ENCODE results near the gene MIGA2.
"Not testable (repeated sequence)": the region's sequence is repeated elsewhere in the genome, so short reads cannot be mapped to it uniquely, and the experiment has no call there.

Gene MIGA2

GRCh38 chr9:129021091-129021490 lies 15.3 kb upstream of the MIGA2 start:
- Mint-ChIP-seq H3K27me3 (no peaks in the 10 kb centered on the region), H3K36me3 (peaks cover 5 to 18% of the 10 kb centered on the region in 2 donors), H3K4me1 (peaks cover 12 to 33% of the 10 kb centered on the region in 2 donors), H3K4me3 (peak overlapping the region in 1 of 2 donors; percentile 4), H3K9me3 (no peaks in the 10 kb centered on the region), H3K27ac (peak overlapping the region; percentile 47)
- no peak for DNase-seq
- peak; percentile 78 to 86 for ATAC-seq (replicated peaks)

- Mint-ChIP-seq H3K27ac (peak overlapping the region; percentile 62), H3K4me3 (no peak overlapping the region), H3K27me3 (no peaks in the 10 kb centered on the region), H3K9me3 (no peaks in the 10 kb centered on the region), H3K4me1 (peaks cover 12 to 42% of the 10 kb centered on the region in 2 donors), H3K36me3 (peaks cover 5 to 18% of the 10 kb centered on the region in 2 donors)
- DNase-seq = no peak
- no peak for ATAC-seq (replicated peaks)
Measured at GRCh38 chr9:129022037-129022436, 14.4 kb upstream of the MIGA2 start.

- Mint-ChIP-seq H3K36me3 (peaks cover 1 to 13% of the 10 kb centered on the region in 2 donors), H3K27ac (no peak overlapping the region), H3K9me3 (no peaks in the 10 kb centered on the region), H3K4me3 (no peak overlapping the region), H3K27me3 (no peaks in the 10 kb centered on the region), H3K4me1 (peaks cover 17 to 48% of the 10 kb centered on the region in 2 donors)
- ATAC-seq (replicated peaks) (no peak), DNase-seq (no peak)
Measured at GRCh38 chr9:129023036-129023907, 13.2 kb upstream of the MIGA2 start.

- no peaks in the 10 kb centered on the region for H3K27me3 Mint-ChIP-seq
- ATAC-seq (replicated peaks) = no peak
- H3K4me1 Mint-ChIP-seq = peaks cover 17 to 49% of the 10 kb centered on the region in 2 donors
Measured at GRCh38 chr9:129023908-129024233, 12.6 kb upstream of the MIGA2 start.

GRCh38 chr9:129026442-129027223 lies 9.8 kb upstream of the MIGA2 start:
- Mint-ChIP-seq H3K27ac (no peak overlapping the region), H3K36me3 (peaks cover 1 to 5% of the 10 kb centered on the region in 2 donors)
- no peak for ATAC-seq (replicated peaks)

More at GRCh38 chr9:129023908-129024233, 12.6 kb upstream of the MIGA2 start:
- Mint-ChIP-seq H3K36me3 (peaks cover 1 to 11% of the 10 kb centered on the region in 2 donors), H3K9me3 (no peaks in the 10 kb centered on the region), H3K4me3 (no peak overlapping the region), H3K27ac (no peak overlapping the region)
- no peak for DNase-seq

GRCh38 chr9:129027224-129027684 lies 9.2 kb upstream of the MIGA2 start:
- no peaks in the 10 kb centered on the region for H3K27me3 Mint-ChIP-seq
- H3K27ac Mint-ChIP-seq = peak overlapping the region; percentile 42
- peaks cover 16 to 39% of the 10 kb centered on the region in 2 donors for H3K4me1 Mint-ChIP-seq
- H3K4me3 Mint-ChIP-seq = peak overlapping the region; percentile 80 to 87
- ATAC-seq (replicated peaks) (no peak), DNase-seq (no peak)
- no peaks in the 10 kb centered on the region for H3K9me3 Mint-ChIP-seq
- no peaks in the 10 kb centered on the region for H3K36me3 Mint-ChIP-seq

More at GRCh38 chr9:129026442-129027223, 9.8 kb upstream of the MIGA2 start:
- no peak for DNase-seq
- H3K27me3 Mint-ChIP-seq = no peaks in the 10 kb centered on the region
- H3K9me3 Mint-ChIP-seq = no peaks in the 10 kb centered on the region
- H3K4me3 Mint-ChIP-seq = peak overlapping the region; percentile 80 to 87
- peaks cover 20 to 45% of the 10 kb centered on the region in 2 donors for H3K4me1 Mint-ChIP-seq

- Mint-ChIP-seq H3K9me3 (no peaks in the 10 kb centered on the region), H3K4me1 (peaks cover 16 to 35% of the 10 kb centered on the region in 2 donors), H3K36me3 (no peaks in the 10 kb centered on the region), H3K27ac (peak overlapping the region; percentile 42), H3K27me3 (no peaks in the 10 kb centered on the region), H3K4me3 (peak overlapping the region; percentile 80 to 87)
- ATAC-seq (replicated peaks) (peak; percentile 73 to 75), DNase-seq (no peak)
Measured at GRCh38 chr9:129027685-129028191, 8.7 kb upstream of the MIGA2 start.

- Mint-ChIP-seq H3K4me3 (peak within 1 kb of the TSS; percentile 80 to 87), H3K27ac (peak within 1 kb of the TSS; percentile 42), H3K9me3 (no peaks in the 10 kb centered on the region), H3K4me1 (peaks cover 15 to 32% of the 10 kb centered on the region in 2 donors), H3K36me3 (no peaks in the 10 kb centered on the region), H3K27me3 (no peaks in the 10 kb centered on the region)
- peak; percentile 89 to 95 for ATAC-seq (replicated peaks)
- peak; percentile 90 for DNase-seq
Measured at GRCh38 chr9:129028192-129028966, 8.0 kb upstream of the MIGA2 start, which contains the start of gene SH3GLB2. Gene SH3GLB2, minus strand, starts transcription at chr9:129028331. Its CDS starts 177 bp downstream, at chr9:129028154.

- Mint-ChIP-seq H3K9me3 (no peaks in the 10 kb centered on the region), H3K27ac (no peak overlapping the region), H3K4me3 (no peak overlapping the region)
Measured at GRCh38 chr9:129030191-129030590, 6.2 kb upstream of the MIGA2 start.

GRCh38 chr9:129031514-129031913 lies 4.9 kb upstream of the MIGA2 start:
- no peak for ATAC-seq (replicated peaks)
- no peak overlapping the region for H3K27ac Mint-ChIP-seq
- H3K4me1 Mint-ChIP-seq = peaks cover 11 to 26% of the 10 kb centered on the region in 2 donors
- H3K9me3 Mint-ChIP-seq = no peaks in the 10 kb centered on the region
- H3K27me3 Mint-ChIP-seq = no peaks in the 10 kb centered on the region
- no peak overlapping the region for H3K4me3 Mint-ChIP-seq
- no peak for DNase-seq
- H3K36me3 Mint-ChIP-seq = no peaks in the 10 kb centered on the region

More at GRCh38 chr9:129030191-129030590, 6.2 kb upstream of the MIGA2 start:
- H3K4me1 Mint-ChIP-seq = peaks cover 15 to 31% of the 10 kb centered on the region in 2 donors
- H3K36me3 Mint-ChIP-seq = no peaks in the 10 kb centered on the region
- DNase-seq (no peak), ATAC-seq (replicated peaks) (no peak)
- H3K27me3 Mint-ChIP-seq = no peaks in the 10 kb centered on the region

GRCh38 chr9:129032541-129033159 lies 3.8 kb upstream of the MIGA2 start:
- DNase-seq (no peak), ATAC-seq (replicated peaks) (no peak)
- Mint-ChIP-seq H3K27ac (no peak overlapping the region), H3K36me3 (no peaks in the 10 kb centered on the region), H3K9me3 (no peaks in the 10 kb centered on the region), H3K27me3 (no peaks in the 10 kb centered on the region), H3K4me1 (peaks cover 15 to 26% of the 10 kb centered on the region in 2 donors), H3K4me3 (no peak overlapping the region)

- Mint-ChIP-seq H3K27me3 (no peaks in the 10 kb centered on the region), H3K9me3 (no peaks in the 10 kb centered on the region), H3K4me1 (peaks cover 20 to 31% of the 10 kb centered on the region in 2 donors), H3K27ac (peak overlapping the region; percentile 31), H3K4me3 (no peak overlapping the region), H3K36me3 (no peaks in the 10 kb centered on the region)
- DNase-seq = no peak
- ATAC-seq (replicated peaks) = no peak
Measured at GRCh38 chr9:129033216-129033615, 3.2 kb upstream of the MIGA2 start.

GRCh38 chr9:129035838-129036237 lies 588 bp upstream of the MIGA2 start:
- H3K9me3 Mint-ChIP-seq, H3K36me3 Mint-ChIP-seq, H3K27me3 Mint-ChIP-seq, DNase-seq: not testable (repeated sequence)
- peak overlapping the region; percentile 89 to 90 for H3K4me3 Mint-ChIP-seq
- ATAC-seq (replicated peaks) = peak; percentile 12 to 22
- peak overlapping the region; percentile 95 for H3K27ac Mint-ChIP-seq
- peaks cover 19 to 38% of the 10 kb centered on the region in 2 donors for H3K4me1 Mint-ChIP-seq
